T-helper 17 cell (primary cell): ENCODE measurements around the gene BAX. TPM values are rescaled to one million over a fixed set of nuclear protein-coding genes. Genes with fewer than 3 reads are reported as not detected.
A peak's percentile ranks its signal among the peaks of the same experiment; 100 is the strongest.
"Not testable (repeated sequence)": the region's sequence is repeated elsewhere in the genome, so short reads cannot be mapped to it uniquely, and the experiment has no call there.

ENCODE experiments used
- ATAC-seq: fragments of 150-1000 bp; cut with Tn5 transposase; 2 replicates; pipeline ENCODE4 v1.10.0; 2021; ENCODE audit warnings: mild to moderate bottlenecking, moderate library complexity
- DNase-seq, 3 donors: peaks; one replicate each; pipeline versions ENCODE4 v3.0.0 to v3.0.0-alpha.2; 2020 to 2021
- H3K9me3 ChIP-seq: one replicate; pipeline ENCODE4 v1.7.0; 2013; ENCODE audit warnings: low read length, mild to moderate bottlenecking; ENCODE audit not compliant: control insufficient read depth, poor library complexity, severe bottlenecking
- H3K27ac Mint-ChIP-seq: one replicate; pipeline ENCODE4 v1.8.0; 2022; ENCODE audit warnings: mild to moderate bottlenecking, moderate library complexity, mixed read lengths
- H3K27me3 Mint-ChIP-seq: one replicate; pipeline ENCODE4 v1.8.0; 2022; ENCODE audit warnings: mixed read lengths
- H3K36me3 Mint-ChIP-seq: one replicate; pipeline ENCODE4 v1.8.0; 2022; ENCODE audit warnings: low read depth, mixed read lengths
- H3K4me1 Mint-ChIP-seq: one replicate; pipeline ENCODE4 v1.8.0; 2022; ENCODE audit warnings: mild to moderate bottlenecking, mixed read lengths
- H3K4me3 Mint-ChIP-seq: one replicate; pipeline ENCODE4 v1.8.0; 2022; ENCODE audit warnings: mild to moderate bottlenecking, moderate library complexity, mixed read lengths
- total RNA-seq, 4 donors: library from RNA in 2 of 4; stranded (reverse) in 2 of 4; gene quantifications; one replicate each; pipeline ENCODE4 v1.2.3 and lab custom pipeline; 2022 to 2026

Gene BAX
- total RNA-seq, 2 donors from 2014 or later: 89.2 to 104 TPM

DNA sequence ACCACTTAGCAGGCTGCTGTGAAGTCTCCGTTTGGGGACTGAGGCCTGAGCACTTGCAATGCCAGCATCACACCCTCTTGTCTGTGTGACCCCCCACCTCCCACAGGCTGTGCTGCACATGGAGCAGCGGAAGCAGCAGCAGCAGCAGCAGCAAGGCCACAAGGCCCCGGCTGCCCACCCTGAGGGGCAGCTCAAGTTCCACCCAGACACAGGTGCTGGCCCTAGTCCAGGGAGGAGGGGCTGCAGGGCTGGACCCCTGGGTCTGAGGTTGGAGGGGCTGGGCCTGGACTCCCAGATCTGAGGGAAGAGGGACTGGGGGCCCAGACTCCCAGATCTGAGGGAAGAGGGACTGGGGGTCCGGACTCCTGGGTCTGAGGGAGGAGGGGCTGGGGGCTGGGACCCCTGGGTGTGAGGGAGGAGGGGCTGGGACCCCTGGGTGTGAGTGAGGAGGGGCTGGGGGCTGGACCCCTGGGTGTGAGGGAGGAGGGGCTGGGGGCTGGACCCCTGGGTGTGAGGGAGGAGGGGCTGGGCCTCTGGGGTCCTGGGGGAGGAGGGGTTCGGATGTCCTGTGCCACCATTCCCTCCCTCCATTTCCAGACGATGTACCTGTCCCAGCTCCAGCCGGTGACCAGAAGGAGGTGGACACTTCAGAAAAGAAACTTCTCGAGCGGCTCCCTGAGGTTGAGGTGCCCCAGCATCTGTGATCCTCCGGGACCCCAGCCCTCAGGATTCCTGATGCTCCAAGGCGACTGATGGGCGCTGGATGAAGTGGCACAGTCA, 32.8 kb upstream of the BAX start:
- H3K27me3 Mint-ChIP-seq: no peaks in the 10 kb centered on the region
- no peak overlapping the region for H3K4me3 Mint-ChIP-seq
- no peak overlapping the region for H3K27ac Mint-ChIP-seq
- no peaks in the 10 kb centered on the region for H3K36me3 Mint-ChIP-seq
- H3K4me1 Mint-ChIP-seq: peaks cover 2% of the 10 kb centered on the region
- ATAC-seq (no peak), DNase-seq (no peak)
- no peaks in the 10 kb centered on the region for H3K9me3 ChIP-seq

DNA sequence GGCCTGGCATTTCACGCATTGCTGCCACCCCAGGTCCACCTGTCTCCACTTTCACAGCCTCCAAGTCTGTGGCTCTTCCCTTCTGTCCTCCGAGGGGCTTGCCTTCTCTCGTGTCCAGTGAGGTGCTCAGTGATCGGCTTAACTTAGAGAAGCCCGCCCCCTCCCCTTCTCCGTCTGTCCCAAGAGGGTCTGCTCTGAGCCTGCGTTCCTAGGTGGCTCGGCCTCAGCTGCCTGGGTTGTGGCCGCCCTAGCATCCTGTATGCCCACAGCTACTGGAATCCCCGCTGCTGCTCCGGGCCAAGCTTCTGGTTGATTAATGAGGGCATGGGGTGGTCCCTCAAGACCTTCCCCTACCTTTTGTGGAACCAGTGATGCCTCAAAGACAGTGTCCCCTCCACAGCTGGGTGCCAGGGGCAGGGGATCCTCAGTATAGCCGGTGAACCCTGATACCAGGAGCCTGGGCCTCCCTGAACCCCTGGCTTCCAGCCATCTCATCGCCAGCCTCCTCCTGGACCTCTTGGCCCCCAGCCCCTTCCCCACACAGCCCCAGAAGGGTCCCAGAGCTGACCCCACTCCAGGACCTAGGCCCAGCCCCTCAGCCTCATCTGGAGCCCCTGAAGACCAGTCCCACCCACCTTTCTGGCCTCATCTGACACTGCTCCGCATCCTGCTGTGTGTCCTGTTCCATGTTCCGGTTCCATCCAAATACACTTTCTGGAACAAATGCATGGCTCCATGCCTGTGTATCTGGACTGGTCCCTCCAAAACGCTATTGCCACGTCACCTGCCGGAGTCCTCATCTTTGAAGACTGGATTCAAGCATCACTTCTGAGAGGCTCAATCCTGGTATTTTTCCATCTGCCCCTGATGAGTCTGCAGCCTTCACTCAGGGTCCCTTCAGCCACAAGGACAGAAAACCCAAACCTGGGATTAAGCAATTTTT, 31.9 kb upstream of the BAX start:
- no peak for DNase-seq
- no peak overlapping the region for H3K27ac Mint-ChIP-seq
- H3K9me3 ChIP-seq: no peaks in the 10 kb centered on the region
- H3K27me3 Mint-ChIP-seq: no peaks in the 10 kb centered on the region
- ATAC-seq: no peak
- H3K4me1 Mint-ChIP-seq: peaks cover 2% of the 10 kb centered on the region
- H3K36me3 Mint-ChIP-seq: no peaks in the 10 kb centered on the region
- no peak overlapping the region for H3K4me3 Mint-ChIP-seq

DNA sequence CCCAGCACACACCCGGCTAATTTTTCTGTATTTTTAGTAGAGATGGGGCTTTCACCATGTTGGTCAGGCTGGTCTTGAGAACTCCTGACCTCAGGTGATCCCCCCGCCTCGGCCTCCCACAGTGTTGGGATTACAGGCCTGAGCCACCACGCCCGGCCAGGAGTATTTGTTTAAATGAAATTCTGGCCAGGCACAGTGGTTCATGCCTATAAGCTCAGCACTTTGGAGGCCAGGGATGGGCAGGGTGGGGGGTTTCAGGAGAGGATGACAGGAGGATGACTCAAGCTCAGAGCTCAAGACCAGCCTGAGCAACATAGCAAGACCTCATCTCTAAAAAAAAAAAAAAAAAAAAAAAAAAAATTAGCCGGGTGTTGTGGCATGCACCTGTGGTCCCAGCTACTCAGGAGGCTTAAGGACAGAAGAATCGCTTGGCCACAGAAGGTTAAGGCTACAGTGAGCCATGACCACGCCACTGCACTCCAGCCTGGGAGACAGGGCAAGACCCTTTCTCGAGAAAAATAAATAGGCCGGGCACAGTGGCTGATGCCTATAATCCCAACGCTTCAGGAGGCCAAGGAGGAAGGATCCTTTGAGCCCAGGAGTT, 29.3 kb upstream of the BAX start:
- Mint-ChIP-seq H3K27me3 (no peaks in the 10 kb centered on the region), H3K27ac (no peak overlapping the region), H3K4me1 (no peaks in the 10 kb centered on the region), H3K36me3 (no peaks in the 10 kb centered on the region), H3K4me3 (no peak overlapping the region)
- H3K9me3 ChIP-seq: no peaks in the 10 kb centered on the region
- no peak for ATAC-seq
- DNase-seq: no peak

DNA sequence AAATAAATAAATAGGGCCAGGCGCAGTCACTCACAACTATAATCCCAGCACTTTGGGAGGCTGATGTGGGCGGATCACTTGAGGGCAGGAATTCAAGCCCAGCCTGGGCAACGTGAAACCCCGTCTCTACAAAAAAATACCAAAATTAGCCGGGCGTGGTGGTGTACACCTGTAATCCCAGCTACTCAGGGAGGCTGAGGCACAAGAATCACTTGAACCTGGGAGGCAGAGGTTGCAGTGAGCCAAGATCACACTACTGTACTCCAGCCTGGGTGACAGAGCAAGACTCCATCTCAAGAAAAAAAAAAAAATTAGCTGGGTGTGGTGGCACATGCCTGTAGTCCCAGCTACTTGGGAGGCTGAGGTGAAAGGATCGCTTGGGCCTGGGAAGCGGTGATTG, 28.8 kb upstream of the BAX start:
- not testable (repeated sequence) for H3K4me3 Mint-ChIP-seq, H3K27me3 Mint-ChIP-seq, H3K9me3 ChIP-seq, DNase-seq, H3K4me1 Mint-ChIP-seq, ATAC-seq, H3K36me3 Mint-ChIP-seq, H3K27ac Mint-ChIP-seq

DNA sequence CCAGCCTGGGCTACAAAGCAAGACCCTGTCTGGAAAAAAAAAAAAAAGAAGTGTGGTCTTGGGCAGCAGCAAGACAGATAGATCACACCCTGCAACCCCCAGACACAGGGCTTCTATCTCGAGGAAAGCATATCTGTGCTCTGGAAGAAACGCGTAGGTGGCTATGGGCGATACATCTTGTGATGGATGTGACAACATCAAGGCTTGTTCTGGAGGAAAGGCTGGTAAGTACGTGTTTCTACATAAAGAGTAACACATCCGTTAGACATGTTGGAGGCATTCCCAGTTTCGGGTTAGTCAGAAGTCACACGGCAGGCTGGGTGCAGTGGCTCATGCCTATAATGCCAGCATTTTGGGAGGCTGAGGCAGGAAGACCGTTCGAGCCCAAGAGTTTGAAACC, 27.8 kb upstream of the BAX start:
- ATAC-seq (no peak), DNase-seq (no peak)
- no peaks in the 10 kb centered on the region for H3K4me1 Mint-ChIP-seq
- H3K4me3 Mint-ChIP-seq: no peak overlapping the region
- no peak overlapping the region for H3K27ac Mint-ChIP-seq
- no peaks in the 10 kb centered on the region for H3K36me3 Mint-ChIP-seq
- no peaks in the 10 kb centered on the region for H3K27me3 Mint-ChIP-seq
- H3K9me3 ChIP-seq: no peaks in the 10 kb centered on the region

DNA sequence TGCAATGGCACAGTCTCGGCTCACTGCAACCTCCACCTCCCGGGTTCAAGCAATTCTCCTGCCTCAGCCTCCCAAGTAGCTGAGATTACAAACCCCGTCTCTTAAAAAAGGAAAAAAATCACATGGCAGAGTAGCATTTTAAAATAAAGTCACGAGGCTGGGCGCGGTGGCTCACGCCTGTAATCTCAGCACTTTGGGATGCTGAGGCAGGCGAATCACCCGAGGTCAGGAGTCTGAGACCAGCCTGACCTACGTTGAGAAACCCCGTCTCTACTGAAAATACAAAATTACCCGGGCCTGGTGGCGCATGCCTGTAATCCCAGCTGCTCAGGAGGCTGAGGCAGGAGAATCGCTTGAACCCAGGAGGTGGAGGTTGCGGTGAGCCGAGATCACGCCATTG, 27.0 kb upstream of the BAX start:
- H3K4me1 Mint-ChIP-seq, H3K4me3 Mint-ChIP-seq, ATAC-seq, H3K9me3 ChIP-seq, H3K36me3 Mint-ChIP-seq, H3K27ac Mint-ChIP-seq, H3K27me3 Mint-ChIP-seq, DNase-seq: not testable (repeated sequence)

DNA sequence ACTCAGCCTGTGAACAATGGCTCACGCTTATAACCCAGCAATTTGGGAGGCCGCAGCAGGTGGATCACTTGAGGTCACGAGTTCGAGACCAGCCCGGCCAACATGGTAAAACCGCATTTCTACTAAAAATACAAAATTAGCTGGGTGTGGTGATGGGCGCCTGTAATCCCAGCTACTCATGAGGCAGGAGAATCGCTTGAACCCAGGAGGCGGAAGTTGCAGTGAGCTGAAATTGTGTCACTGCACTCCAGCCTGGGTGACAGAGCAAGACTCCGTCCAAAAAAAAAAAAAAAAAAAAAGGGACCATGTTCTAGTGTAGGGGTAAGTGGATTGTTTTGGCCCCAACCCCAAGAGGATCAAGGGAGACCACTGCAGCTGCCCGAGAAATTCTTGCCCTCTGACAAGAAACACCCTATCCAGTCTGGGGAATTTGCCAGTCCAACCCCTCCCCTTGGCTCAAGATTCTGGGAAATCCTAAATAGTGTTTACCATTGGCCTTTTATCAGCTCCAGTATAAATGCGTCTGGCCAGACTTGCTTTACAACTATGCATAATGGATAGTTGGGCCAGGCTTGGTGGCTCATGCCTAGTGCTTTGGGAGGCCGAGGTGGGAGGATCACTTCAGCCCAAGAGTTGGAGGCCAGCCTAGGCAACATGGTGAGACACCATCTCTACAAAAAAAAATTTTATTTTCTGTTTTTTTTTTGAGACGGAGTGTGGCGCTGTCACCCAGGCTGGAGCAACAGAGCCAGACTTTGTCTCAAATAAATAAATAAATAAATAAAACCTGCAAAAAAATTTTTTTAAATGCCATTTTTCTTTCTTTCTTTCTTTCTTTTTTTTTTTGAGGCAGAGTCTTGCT, 26.3 kb upstream of the BAX start:
- DNase-seq: no peak
- peaks cover 3% of the 10 kb centered on the region for H3K4me1 Mint-ChIP-seq
- H3K4me3 Mint-ChIP-seq: no peak overlapping the region
- H3K27ac Mint-ChIP-seq: no peak overlapping the region
- H3K27me3 Mint-ChIP-seq: no peaks in the 10 kb centered on the region
- H3K9me3 ChIP-seq: no peaks in the 10 kb centered on the region
- no peaks in the 10 kb centered on the region for H3K36me3 Mint-ChIP-seq
- no peak for ATAC-seq

DNA sequence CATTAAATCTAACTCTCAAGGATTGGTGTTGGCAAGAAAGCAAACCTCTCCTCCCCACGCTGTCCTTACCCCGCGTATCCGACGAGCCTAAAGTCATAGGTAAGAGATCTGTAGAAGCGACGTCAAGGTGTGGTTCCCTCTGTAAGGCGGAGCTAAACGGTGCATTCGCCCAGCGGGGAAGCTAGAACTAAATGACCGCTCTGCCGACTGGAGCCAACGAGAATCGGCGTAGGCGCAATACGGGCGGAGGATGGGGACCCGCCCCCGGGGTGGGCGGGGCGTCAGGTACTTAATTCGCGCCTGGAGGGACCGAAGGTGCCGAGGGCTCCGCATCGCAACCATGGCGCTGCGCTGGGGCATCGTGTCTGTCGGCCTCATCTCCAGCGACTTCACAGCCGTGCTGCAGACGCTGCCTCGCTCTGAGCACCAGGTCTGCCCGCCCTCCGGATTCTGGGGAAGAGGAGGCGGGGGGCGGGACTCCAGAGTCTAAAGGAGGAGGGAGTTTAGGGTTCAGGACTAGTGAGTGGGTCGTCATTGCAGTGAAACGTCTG, 21.2 kb upstream of the BAX start, which contains the start of gene DHDH:
TSS of gene DHDH (plus strand) at position 318 of the 551 bp plus-strand sequence. CDS start at position 341, 23 bp downstream.
- H3K4me1 Mint-ChIP-seq: peaks cover 8% of the 10 kb centered on the region
- no peak within 1 kb of the TSS for H3K27ac Mint-ChIP-seq
- no peaks in the 10 kb centered on the region for H3K36me3 Mint-ChIP-seq
- DNase-seq (peak; percentile 76 to 83 (median 80)), ATAC-seq (peak; percentile 99)
- H3K4me3 Mint-ChIP-seq: peak within 1 kb of the TSS; percentile 88
- H3K27me3 Mint-ChIP-seq: no peaks in the 10 kb centered on the region
- no peaks in the 10 kb centered on the region for H3K9me3 ChIP-seq

DNA sequence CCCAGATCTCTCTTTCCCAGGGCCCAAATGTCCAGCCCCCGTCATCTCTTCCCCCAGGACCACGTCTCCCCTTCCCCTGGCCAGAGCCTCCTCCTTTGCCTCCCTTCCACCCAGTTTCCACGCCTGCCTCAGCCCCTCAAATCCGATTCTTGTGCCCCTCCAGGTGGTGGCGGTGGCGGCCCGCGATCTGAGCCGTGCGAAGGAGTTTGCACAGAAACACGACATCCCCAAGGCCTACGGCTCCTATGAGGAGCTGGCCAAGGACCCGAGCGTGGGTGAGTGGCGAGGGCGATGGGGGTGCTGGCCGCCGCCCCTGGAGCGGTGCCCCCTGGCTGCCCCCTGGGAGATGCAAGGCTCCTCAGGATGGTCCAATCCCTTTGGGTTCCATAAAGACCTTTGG, 19.8 kb upstream of the BAX start:
- H3K27ac Mint-ChIP-seq: no peak overlapping the region
- no peak for DNase-seq
- no peak for ATAC-seq
- H3K27me3 Mint-ChIP-seq: no peaks in the 10 kb centered on the region
- H3K4me1 Mint-ChIP-seq: peaks cover 8% of the 10 kb centered on the region
- no peaks in the 10 kb centered on the region for H3K9me3 ChIP-seq
- no peaks in the 10 kb centered on the region for H3K36me3 Mint-ChIP-seq
- peak overlapping the region; percentile 43 for H3K4me3 Mint-ChIP-seq

DNA sequence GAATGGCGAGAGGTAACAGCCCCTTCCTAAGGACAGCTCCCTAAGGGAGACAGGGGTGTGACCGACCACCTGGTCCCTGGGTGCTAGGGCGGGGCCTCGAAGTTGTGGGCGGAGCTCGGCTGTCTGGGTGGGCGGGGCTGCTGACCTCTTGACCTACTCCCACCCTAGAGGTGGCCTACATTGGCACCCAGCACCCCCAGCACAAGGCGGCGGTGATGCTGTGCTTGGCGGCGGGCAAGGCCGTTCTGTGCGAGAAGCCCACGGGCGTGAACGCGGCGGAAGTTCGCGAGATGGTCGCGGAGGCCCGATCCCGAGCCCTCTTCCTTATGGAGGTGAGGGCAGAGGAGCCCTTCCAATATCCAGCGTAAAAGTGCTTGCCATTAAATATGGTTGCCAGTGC, 18.8 kb upstream of the BAX start:
- H3K27ac Mint-ChIP-seq: no peak overlapping the region
- H3K4me3 Mint-ChIP-seq: no peak overlapping the region
- H3K27me3 Mint-ChIP-seq: no peaks in the 10 kb centered on the region
- no peak for ATAC-seq
- no peaks in the 10 kb centered on the region for H3K9me3 ChIP-seq
- no peaks in the 10 kb centered on the region for H3K36me3 Mint-ChIP-seq
- no peak for DNase-seq
- peaks cover 8% of the 10 kb centered on the region for H3K4me1 Mint-ChIP-seq

DNA sequence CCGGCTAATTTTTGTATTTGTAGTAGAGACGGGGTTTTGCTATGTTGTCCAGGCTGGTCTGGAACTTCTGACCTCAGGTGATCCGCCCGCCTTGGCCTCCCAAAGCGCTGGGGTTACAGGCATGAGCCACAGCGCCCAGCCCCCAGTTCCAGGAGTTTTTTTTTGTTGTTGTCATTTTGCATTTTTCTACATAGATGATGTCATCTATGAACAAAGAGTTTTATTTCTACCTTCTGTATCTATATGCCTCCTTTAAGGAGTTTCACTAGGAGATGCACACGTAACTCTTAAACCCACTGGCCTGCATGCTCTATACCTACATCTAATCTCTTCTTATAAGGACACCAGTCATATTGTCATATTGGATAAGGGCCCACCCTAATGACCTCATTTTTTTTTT, 16.4 kb upstream of the BAX start:
- no peaks in the 10 kb centered on the region for H3K27me3 Mint-ChIP-seq
- no peaks in the 10 kb centered on the region for H3K36me3 Mint-ChIP-seq
- no peak overlapping the region for H3K4me3 Mint-ChIP-seq
- peaks cover 6% of the 10 kb centered on the region for H3K4me1 Mint-ChIP-seq
- no peaks in the 10 kb centered on the region for H3K9me3 ChIP-seq
- ATAC-seq (no peak), DNase-seq (no peak)
- H3K27ac Mint-ChIP-seq: no peak overlapping the region

DNA sequence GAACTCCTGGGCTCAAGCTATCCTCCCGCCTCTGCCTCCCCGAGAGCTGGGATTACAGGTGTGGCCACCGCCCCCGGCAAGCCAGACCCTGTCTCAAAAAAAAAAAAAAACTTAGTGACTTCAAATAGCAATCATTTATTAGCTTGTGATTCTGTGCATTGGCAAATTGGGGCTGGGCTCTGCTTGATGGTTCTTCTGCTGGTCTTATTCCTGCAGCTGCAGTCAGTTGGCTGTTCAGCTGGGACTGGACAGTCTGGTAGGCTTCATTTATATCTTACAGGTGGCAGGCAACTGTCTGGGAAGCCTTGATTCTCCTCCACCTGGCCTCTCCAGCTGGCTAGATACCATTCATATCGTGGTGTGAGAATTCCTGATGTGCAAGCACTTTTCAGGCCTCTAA, 13.8 kb upstream of the BAX start:
- no peaks in the 10 kb centered on the region for H3K9me3 ChIP-seq
- H3K4me3 Mint-ChIP-seq: no peak overlapping the region
- ATAC-seq (no peak), DNase-seq (no peak)
- H3K4me1 Mint-ChIP-seq: no peaks in the 10 kb centered on the region
- no peak overlapping the region for H3K27ac Mint-ChIP-seq
- no peaks in the 10 kb centered on the region for H3K36me3 Mint-ChIP-seq
- no peaks in the 10 kb centered on the region for H3K27me3 Mint-ChIP-seq
